Natural killer cell (primary cell): ENCODE data around the gene NFASC. TPM values are rescaled to one million over a fixed set of nuclear protein-coding genes. Genes with fewer than 3 reads are reported as not detected.

Experiments used
- ATAC-seq, 3 donors: fragments of 150-1000 bp in 2 of 3; fragments of 200-7000 bp in 1 of 3; cut with Tn5 transposase; 1 replicate in 1 of 3; 2 replicates in 2 of 3; pipeline ENCODE4 v1.10.0; 2021; ENCODE audit warnings: mild to moderate bottlenecking in 2 of 3, moderate library complexity in 2 of 3
- DNase-seq, 2 donors: peaks; one replicate each; pipeline versions ENCODE4 v3.0.0 to v3.0.0-alpha.2; 2013 to 2021; ENCODE audit warnings: mixed read lengths in 1 of 2
- H3K27ac ChIP-seq: one replicate; pipeline ENCODE4 v1.5.1; 2013; ENCODE audit warnings: mild to moderate bottlenecking, low read length
- H3K27me3 ChIP-seq: one replicate; pipeline ENCODE4 v1.6.1; 2013; ENCODE audit warnings: low read length; ENCODE audit not compliant: control insufficient read depth, insufficient read depth
- H3K36me3 ChIP-seq: one replicate; pipeline ENCODE4 v1.6.1; 2013; ENCODE audit warnings: low read length; ENCODE audit not compliant: control insufficient read depth, insufficient read depth
- H3K4me1 ChIP-seq: one replicate; pipeline ENCODE4 v1.6.1; 2013; ENCODE audit warnings: low read length; ENCODE audit not compliant: control insufficient read depth, insufficient read depth
- H3K4me3 ChIP-seq: one replicate; pipeline ENCODE4 v1.5.1; 2013; ENCODE audit warnings: low read length
- H3K9me3 ChIP-seq: one replicate; pipeline ENCODE4 v1.6.1; 2013; ENCODE audit warnings: low read length; ENCODE audit not compliant: control insufficient read depth, insufficient read depth
- H3K27ac Mint-ChIP-seq, 2 donors: one replicate each; pipeline ENCODE4 v1.8.0; 2022; ENCODE audit warnings: mild to moderate bottlenecking in 2 of 2, mixed read lengths in 2 of 2, moderate library complexity in 1 of 2
- H3K27me3 Mint-ChIP-seq, 2 donors: one replicate each; pipeline ENCODE4 v1.8.0; 2022; ENCODE audit warnings: low read depth in 2 of 2, mixed read lengths in 2 of 2
- H3K36me3 Mint-ChIP-seq: one replicate; pipeline ENCODE4 v1.8.0; 2022; ENCODE audit warnings: mixed read lengths
- H3K4me1 Mint-ChIP-seq, 2 donors: one replicate each; pipeline ENCODE4 v1.8.0; 2022; ENCODE audit warnings: mixed read lengths in 2 of 2
- H3K4me3 Mint-ChIP-seq: one replicate; pipeline ENCODE4 v1.8.0; 2022; ENCODE audit warnings: mild to moderate bottlenecking, moderate library complexity, mixed read lengths
- H3K9me3 Mint-ChIP-seq, 2 donors: one replicate each; pipeline ENCODE4 v1.8.0; 2022; ENCODE audit warnings: mixed read lengths in 2 of 2
- CTCF ChIP-seq: fragments of 200-600 bp; IDR thresholded peaks from one replicate; pipeline ENCODE4 v1.8.0; 2022; ENCODE audit warnings: antibody characterized with exemption
- WGBS: methylation state at CpG from one replicate; pipeline ENCODE4 v1.1.7; 2013; ENCODE audit warnings: missing lambda C conversion rate; ENCODE audit not compliant: insufficient coverage; 5-methylcytosine and 5-hydroxymethylcytosine counted together
- intact Hi-C: fragments of 100-400 bp; cut with micrococcal nuclease; formaldehyde crosslinking; loops from one replicate; pipeline ENCODE4 v1.14.2; 2022
- total RNA-seq, 4 donors: library from RNA; stranded (reverse); fragments of 120-200 nt in 1 of 4; gene quantifications; one replicate each; pipeline versions ENCODE4 v1.2.3 to v1.2.4, GENCODE V29; 2013 to 2022

The NFASC gene
- total RNA-seq, 3 donors from 2014 or later (not counting 1 experiment from before 2014, with no cell fraction given): 0.09 to 0.27 TPM; not detected in 1

DNA sequence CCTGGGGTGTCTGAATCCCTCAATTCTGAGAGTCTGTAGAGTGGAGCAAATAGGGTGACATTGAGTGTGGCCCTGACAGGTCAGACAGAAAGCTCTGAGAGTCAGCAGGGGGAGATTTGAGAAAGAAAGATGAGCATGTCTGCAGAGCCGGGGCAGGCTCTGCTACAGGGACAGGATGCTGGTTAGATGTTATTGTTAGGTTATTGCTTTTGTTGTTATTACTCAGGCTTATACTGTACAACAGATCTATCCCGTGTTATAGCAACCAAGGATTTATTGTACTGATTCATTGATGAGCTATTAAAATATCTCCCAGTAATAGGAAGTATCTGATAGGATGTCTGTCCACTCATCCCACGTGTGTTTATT lies 59.5 kb downstream of the NFASC start:
- H3K27me3 ChIP-seq: no peaks in the 10 kb centered on the region
- TF ChIP-seq CTCF: no peak
- H3K4me1 ChIP-seq: no peaks in the 10 kb centered on the region
- intact Hi-C loops: no loop called here
- no peaks in the 10 kb centered on the region for H3K9me3 ChIP-seq
- ATAC-seq (no peak), DNase-seq (no peak)
- Mint-ChIP-seq H3K4me3 (no peak overlapping the region), H3K4me1 (no peaks in the 10 kb centered on the region), H3K9me3 (no peaks in the 10 kb centered on the region), H3K36me3 (no peaks in the 10 kb centered on the region), H3K27ac (no peak overlapping the region), H3K27me3 (peaks cover 0 to under 1% of the 10 kb centered on the region in 2 donors)
- no peak overlapping the region for H3K4me3 ChIP-seq
- H3K36me3 ChIP-seq: no peaks in the 10 kb centered on the region
- no peak overlapping the region for H3K27ac ChIP-seq
- 85% methylated on average over 2 of the region's 3 CpGs for whole genome bisulfite sequencing

DNA sequence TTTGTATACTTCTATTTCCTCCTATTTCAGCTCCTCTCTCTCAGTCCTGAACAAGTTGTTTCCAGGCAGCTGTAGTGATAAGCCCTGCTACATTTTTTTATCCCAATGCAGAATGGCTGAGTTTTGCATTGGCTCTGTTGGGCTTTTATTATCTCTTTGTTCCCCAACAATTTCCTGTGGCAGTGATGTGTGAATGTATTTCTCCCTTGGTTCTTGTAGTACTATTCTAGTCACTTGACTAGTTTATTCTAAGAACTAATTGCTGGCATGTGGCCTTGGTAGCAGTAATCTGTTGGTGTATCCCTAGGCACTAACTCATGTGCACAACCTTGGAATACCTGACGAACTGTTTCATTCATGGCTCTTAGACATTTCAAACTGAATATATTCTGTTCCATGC lies 60.7 kb downstream of the NFASC start:
- Mint-ChIP-seq H3K9me3 (no peaks in the 10 kb centered on the region), H3K27me3 (no peaks in the 10 kb centered on the region), H3K4me3 (no peak overlapping the region), H3K36me3 (no peaks in the 10 kb centered on the region), H3K4me1 (no peaks in the 10 kb centered on the region), H3K27ac (no peak overlapping the region)
- Histone ChIP-seq H3K9me3 (no peaks in the 10 kb centered on the region), H3K36me3 (no peaks in the 10 kb centered on the region), H3K4me1 (no peaks in the 10 kb centered on the region), H3K27ac (no peak overlapping the region), H3K27me3 (no peaks in the 10 kb centered on the region), H3K4me3 (no peak overlapping the region)
- no peak for ATAC-seq
- WGBS: 89% methylated on average over 1 of the region's 1 CpG
- intact Hi-C loops: no loop called here
- no peak for TF ChIP-seq CTCF
- no peak for DNase-seq

DNA sequence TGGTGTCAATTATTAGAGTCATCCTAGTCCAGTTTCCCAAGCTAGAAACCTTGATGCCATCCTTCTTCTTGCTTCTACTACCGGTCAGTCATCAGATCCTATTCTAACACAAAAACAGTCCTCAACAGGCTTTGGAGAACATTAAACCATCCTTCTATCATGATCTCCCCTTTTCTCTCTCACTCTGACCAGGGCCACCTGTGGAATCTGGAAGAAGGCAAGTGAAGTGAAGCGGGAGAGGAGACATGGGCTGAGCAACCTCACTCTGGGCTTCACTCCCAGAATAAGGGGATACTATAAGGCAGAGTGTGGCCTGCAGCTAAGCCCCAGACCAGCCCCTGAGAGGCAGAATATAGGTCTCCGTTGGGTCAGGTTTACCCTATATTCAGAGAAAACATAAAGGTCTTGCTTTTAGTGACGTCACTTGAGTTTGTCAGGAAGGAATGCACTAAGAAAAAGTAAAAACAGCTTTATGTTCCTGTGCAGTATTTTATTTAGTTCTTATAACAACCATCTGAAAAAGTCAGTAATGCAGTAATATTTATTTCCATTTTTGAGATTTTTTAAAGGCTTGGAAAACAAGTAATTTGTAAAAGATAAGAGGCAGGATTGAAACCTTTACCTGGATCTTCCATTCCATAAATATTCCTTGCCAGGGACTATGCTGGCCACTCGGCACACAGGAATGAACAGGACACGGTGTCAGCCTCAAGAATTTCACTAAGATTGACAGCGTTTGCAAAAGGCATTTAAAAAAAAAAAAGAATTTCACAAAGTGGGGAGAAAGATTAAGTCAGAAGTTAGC lies 61.3 kb downstream of the NFASC start:
- no peak for ATAC-seq
- Histone ChIP-seq H3K9me3 (no peaks in the 10 kb centered on the region), H3K4me3 (no peak overlapping the region), H3K27me3 (no peaks in the 10 kb centered on the region), H3K36me3 (no peaks in the 10 kb centered on the region), H3K4me1 (no peaks in the 10 kb centered on the region), H3K27ac (no peak overlapping the region)
- intact Hi-C loops: no loop called here
- H3K9me3 Mint-ChIP-seq: no peaks in the 10 kb centered on the region
- H3K27me3 Mint-ChIP-seq: peaks cover 3 to 5% of the 10 kb centered on the region in 2 donors
- H3K36me3 Mint-ChIP-seq: no peaks in the 10 kb centered on the region
- DNase-seq: no peak
- no peak overlapping the region for H3K4me3 Mint-ChIP-seq
- 85% methylated on average over 7 of the region's 7 CpGs for WGBS
- no peaks in the 10 kb centered on the region for H3K4me1 Mint-ChIP-seq
- H3K27ac Mint-ChIP-seq: no peak overlapping the region
- TF ChIP-seq CTCF: no peak

- no peaks in the 10 kb centered on the region for H3K9me3 ChIP-seq
Observed at GRCh38 chr1:204932573-204932909, 61.9 kb downstream of the NFASC start.

More at GRCh38 chr1:204932573-204932909, 61.9 kb downstream of the NFASC start:
- no peak overlapping the region for H3K27ac Mint-ChIP-seq
- intact Hi-C loops: no loop called here
- H3K36me3 Mint-ChIP-seq: no peaks in the 10 kb centered on the region
- Histone ChIP-seq H3K27me3 (no peaks in the 10 kb centered on the region), H3K4me3 (no peak overlapping the region), H3K4me1 (no peaks in the 10 kb centered on the region), H3K36me3 (no peaks in the 10 kb centered on the region), H3K27ac (no peak overlapping the region)
- DNase-seq: no peak
- no peaks in the 10 kb centered on the region for H3K4me1 Mint-ChIP-seq
- 89% methylated on average over 7 of the region's 7 CpGs for WGBS
- TF ChIP-seq CTCF: no peak
- H3K4me3 Mint-ChIP-seq: no peak overlapping the region
- H3K27me3 Mint-ChIP-seq: peaks cover 5 to 10% of the 10 kb centered on the region in 2 donors
- no peaks in the 10 kb centered on the region for H3K9me3 Mint-ChIP-seq
- no peak for ATAC-seq
